ENCODE results near the gene GALNT4.

Gene GALNT4

GRCh38 chr12:89529738-89530137 is 5.1 kb upstream of the GALNT4 start:
- DNase-seq (ENCODE audit: low read depth, low spot score), result no peak

- no peak for DNase-seq (ENCODE audit: low read depth, low spot score)
Observed at GRCh38 chr12:89528434-89528833, 3.8 kb upstream of the GALNT4 start.

GRCh38 chr12:89525824-89526770 is 1.5 kb upstream of the GALNT4 start, which contains the start of gene POC1B:
Gene POC1B (minus strand): TSS chr12:89526047. CDS start chr12:89525895, 152 bp downstream.
- DNase-seq (ENCODE audit: low read depth, low spot score), result peak; percentile 9

- DNase-seq (ENCODE audit: low read depth, low spot score), result no peak
Observed at GRCh38 chr12:89525305-89525823, 768 bp upstream of the GALNT4 start.

GRCh38 chr12:89523843-89524540 is 604 bp downstream of the GALNT4 start:
- no peak for DNase-seq (ENCODE audit: low read depth, low spot score)

GRCh38 chr12:89523393-89523792 is 1.2 kb downstream of the GALNT4 start:
- DNase-seq (ENCODE audit: low read depth, low spot score), result no peak

- DNase-seq (ENCODE audit: low read depth, low spot score), result no peak
Observed at GRCh38 chr12:89521364-89522223, 3.0 kb downstream of the GALNT4 start.

- no peak for DNase-seq (ENCODE audit: low read depth, low spot score)
Observed at GRCh38 chr12:89517720-89518119, 6.9 kb downstream of the GALNT4 start.

GRCh38 chr12:89516633-89517032 is 8.0 kb downstream of the GALNT4 start:
- no peak for DNase-seq (ENCODE audit: low read depth, low spot score)

- no peak for DNase-seq (ENCODE audit: low read depth, low spot score)
Observed at GRCh38 chr12:89514751-89515150, 9.8 kb downstream of the GALNT4 start.

- DNase-seq (ENCODE audit: low read depth, low spot score), result no peak
Observed at GRCh38 chr12:89513544-89513943, 11.1 kb downstream of the GALNT4 start.

GRCh38 chr12:89507015-89507824 is 17.4 kb downstream of the GALNT4 start:
- DNase-seq (ENCODE audit: low read depth, low spot score), result no peak

- no peak for DNase-seq (ENCODE audit: low read depth, low spot score)
Observed at GRCh38 chr12:89506050-89506449, 18.5 kb downstream of the GALNT4 start.

GRCh38 chr12:89504560-89505346 is 19.8 kb downstream of the GALNT4 start:
- no peak for DNase-seq (ENCODE audit: low read depth, low spot score)

GRCh38 chr12:89501793-89502192 is 22.8 kb downstream of the GALNT4 start:
- DNase-seq (ENCODE audit: low read depth, low spot score), result no peak

- no peak for DNase-seq (ENCODE audit: low read depth, low spot score)
Observed at GRCh38 chr12:89499857-89500256, 24.7 kb downstream of the GALNT4 start.

GRCh38 chr12:89497467-89497866 is 27.1 kb downstream of the GALNT4 start:
- no peak for DNase-seq (ENCODE audit: low read depth, low spot score)

GRCh38 chr12:89497005-89497404 is 27.6 kb downstream of the GALNT4 start:
- DNase-seq (ENCODE audit: low read depth, low spot score), result no peak

GRCh38 chr12:89494411-89495231 is 30.0 kb downstream of the GALNT4 start:
- no peak for DNase-seq (ENCODE audit: low read depth, low spot score)
